Measurements from ENCODE around the gene NSUN4.
"Not testable (repeated sequence)": the region's sequence is repeated elsewhere in the genome, so short reads cannot be mapped to it uniquely, and the experiment has no call there.

Gene NSUN4

GRCh38 chr1:46328182-46328581 is 12.4 kb upstream of the NSUN4 start:
- peak; percentile 27 for DNase-seq

DNA sequence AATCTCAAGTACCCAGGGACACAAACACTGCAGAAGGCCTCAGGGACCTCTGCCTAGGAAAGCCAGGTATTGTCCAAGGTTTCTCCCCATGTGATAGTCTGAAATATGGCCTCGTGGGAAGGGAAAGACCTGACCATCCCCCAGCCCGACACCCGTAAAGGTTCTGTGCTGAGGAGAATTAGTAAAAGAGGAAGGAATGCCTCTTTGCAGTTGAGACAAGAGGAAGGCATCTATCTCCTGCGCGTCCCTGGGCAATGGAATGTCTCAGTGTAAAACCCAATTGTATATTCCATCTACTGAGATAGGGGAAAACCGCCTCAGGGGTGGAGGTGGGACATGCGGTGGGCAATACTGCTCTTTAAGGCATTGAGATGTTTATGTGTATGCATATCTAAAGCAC is 10.8 kb upstream of the NSUN4 start:
- DNase-seq = peak; percentile 13

DNA sequence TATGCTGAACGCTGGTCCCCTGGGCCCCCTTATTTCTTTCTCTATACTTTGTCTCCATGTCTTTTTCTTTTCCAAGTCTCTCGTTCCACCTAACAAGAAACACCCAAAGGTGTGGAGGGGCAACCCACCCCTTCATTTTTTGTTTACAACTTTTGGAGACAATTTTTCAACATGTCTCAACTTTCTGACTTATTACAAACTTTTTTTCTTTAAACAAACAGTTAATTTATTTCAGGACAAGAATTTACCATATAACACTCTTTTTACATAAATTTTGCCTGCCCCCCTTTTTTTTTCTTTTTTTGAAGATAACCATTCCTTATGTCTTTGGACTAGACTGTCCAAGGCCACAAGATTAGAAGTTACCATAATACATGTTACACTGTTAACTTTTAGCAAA is 10.2 kb upstream of the NSUN4 start:
- not testable (repeated sequence) for DNase-seq

DNA sequence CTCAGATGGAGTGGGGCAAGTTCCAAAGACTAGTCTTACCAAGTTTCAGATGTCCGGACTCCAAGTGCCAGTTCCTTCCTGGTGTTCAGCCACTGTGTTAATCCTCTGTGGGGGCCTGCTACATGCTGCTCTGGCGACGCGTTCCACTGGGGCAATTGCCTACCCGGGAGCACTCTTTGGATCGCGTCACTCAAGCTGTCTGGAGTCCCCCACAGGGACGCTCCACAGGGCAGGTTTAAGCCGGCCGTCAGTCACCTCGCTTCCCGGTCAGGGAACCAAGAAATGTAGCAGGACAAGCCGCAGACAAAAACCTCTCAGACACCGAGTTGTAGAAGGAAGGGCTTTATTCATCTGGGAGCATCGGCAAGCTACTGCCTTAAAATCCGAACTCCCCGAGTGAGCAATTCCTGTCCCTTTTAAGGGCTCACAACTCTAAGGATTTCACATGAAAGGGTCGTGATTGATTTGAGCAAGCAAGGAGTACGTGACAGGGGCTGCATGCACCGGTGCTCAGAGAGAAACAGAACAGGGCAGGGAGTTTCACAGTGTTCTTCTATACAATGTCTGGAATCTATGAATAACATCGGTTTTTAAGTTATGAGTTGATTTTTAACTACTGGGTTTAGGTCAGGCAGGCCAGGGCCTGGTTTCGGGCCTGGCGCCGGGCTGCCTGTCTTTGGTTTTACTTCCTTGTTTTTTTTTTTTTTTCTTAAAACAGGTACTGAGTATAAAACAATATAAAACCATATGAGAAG is 8.6 kb upstream of the NSUN4 start:
- not testable (repeated sequence) for DNase-seq

DNA sequence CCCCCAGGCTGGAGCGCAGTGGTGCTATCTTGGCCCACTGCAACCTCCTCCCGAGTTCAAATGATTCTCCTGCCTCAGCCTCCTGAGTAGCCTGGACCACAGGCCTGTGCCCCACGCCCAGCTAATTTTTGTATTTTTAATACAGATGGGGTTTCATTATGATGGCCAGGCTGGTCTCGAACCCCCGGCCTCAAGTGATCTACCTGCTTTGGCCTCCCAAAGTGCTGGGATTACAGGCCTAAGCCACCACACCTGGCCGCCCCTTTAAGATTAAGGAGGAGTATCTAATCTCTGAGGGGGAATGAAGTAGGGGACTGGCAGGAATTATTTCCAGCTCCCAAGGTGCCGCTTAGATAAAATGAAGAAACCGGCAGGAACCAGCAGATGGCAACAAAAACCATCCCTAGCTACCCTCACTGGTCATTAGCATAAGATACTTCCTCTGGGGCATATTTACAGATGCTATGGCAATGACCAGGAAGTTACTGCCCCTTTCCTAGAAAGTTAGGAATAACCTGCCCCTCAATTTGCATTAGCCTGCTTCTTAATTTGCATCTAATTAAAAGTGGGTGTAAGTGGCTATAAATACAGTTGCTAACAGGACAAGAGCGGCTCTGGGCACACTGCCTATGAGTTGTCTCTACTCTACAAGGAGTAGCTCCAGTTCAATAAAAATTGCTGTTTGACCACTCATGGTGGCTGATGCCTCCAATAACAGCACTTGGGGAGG is 7.1 kb upstream of the NSUN4 start:
- no peak for DNase-seq

GRCh38 chr1:46334030-46334384 is 6.6 kb upstream of the NSUN4 start:
- no peak for DNase-seq

DNA sequence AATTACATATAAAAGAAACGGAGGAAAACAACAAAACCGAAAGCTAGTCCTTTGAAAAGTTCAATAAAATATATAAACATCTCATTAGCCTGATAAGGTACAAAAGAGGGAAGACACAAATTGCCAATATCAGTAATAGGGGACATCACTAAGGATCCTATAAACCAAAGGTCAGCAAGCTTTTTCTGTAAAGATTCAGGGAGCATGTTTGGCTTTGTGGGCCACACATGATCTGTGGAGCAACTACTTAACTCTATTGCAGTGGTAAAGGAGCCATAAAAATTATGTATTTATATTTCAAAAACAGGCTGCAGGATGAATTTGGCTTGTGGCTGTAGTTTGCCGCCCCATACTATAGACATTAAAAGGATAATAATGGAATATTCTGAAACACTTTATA is 5.5 kb upstream of the NSUN4 start:
- DNase-seq = no peak

- DNase-seq = not testable (repeated sequence)
These were observed 3.2 kb upstream of the NSUN4 start for GRCh38 chr1:46337409-46337808.

- DNase-seq = peak; percentile 63
These were observed 846 bp downstream of the NSUN4 start for GRCh38 chr1:46341222-46342083.

DNA sequence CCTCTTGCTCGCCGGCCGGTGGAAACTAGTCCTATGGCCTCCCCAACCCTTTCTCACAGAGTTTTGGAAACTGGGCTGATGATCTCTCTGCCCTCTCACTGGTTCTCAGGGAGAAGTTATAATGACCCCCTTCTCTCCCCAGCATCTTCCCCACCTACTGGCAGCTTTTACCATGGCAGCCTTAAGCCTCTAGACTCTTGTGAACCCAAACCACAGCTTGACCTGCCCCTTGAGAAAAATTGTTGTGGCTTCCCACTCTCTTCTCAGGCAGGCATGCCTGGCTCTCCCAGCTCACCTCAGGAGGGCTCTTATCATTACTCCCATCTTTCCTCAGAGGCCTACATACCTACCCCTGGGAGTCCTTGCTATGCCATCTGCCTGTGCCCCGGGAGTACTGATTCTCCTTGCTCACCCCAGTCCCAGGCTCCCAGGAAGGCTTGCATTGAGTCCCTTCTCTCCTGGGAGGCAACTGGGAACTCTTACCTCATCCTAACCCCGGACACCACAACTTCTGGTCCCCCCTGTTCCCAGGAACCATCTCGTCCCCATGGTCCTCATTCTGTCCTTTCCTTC is 1.6 kb downstream of the NSUN4 start:
- DNase-seq = no peak

DNA sequence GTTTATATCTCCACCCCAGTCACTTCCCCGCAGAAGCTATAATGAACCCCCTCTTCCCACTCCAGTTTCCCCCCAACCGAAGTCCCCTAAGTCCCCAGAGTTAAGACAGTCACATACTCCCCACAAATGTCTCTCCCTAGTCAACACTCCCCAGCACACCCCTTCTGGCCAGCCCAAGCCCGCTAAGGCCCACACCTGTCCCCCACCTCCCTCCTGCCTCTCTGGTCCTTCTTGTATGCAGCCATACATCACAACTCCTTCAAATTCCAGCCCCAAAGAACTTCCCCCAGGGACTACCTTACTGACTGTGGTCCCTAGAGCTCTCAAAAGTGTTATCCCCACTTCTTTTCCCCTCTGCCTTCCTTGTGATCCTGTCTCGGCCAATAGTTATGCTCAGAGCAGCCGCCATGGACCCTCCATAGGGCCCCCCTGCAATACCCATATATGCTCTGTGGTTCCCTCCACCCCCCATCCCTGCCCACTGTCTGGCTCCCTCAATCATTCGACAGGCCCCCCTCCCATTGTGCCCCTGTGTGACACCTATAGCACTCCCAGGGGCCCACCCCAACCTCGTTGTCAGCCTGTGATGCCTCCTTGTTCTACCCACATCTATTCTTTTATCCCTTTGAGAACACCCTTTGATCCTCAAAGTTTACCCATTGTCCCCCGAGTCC is 2.2 kb downstream of the NSUN4 start:
- no peak for DNase-seq

DNA sequence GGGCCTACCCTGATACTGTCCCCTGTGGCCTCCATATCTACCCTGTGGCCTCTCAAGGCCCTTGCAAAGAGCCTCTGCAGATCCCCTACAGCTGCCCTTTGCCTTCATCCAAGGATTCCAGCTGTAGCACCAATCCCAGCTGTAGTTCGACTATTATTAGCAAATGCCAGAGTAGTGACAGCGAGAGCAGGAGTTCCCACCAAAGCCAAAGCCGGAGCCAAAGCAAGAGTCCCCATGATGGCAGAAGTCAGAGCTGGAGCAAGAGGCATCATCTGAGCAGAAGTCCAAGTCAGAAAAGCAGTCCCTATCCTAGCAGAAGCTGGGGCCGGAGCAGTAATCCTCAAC is 2.7 kb downstream of the NSUN4 start:
- no peak for DNase-seq

GRCh38 chr1:46343705-46344104 is 3.1 kb downstream of the NSUN4 start:
- DNase-seq = no peak

DNA sequence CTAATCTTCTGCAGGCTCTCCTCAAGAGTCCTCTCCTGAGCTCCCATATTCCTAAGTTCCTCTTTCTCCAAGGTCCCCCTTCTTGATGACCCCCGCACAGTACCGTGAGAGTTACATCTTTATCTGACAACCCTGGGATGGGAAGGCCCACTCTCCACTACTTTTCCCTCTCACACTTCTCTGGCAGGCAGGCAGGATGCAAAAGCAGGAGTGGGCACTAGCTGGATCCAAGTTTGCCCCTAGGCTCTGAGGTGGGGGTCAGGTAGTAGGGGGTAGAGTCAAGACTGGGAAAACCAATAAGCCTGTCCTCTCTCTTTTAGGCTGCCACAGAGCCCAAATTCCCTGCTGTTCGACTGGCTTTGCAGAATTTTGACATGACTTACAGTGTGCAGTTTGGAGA is 3.9 kb downstream of the NSUN4 start:
- no peak for DNase-seq

- no peak for DNase-seq
These were observed 4.7 kb downstream of the NSUN4 start for GRCh38 chr1:46345281-46345680.

- DNase-seq = no peak
These were observed 11.8 kb downstream of the NSUN4 start for GRCh38 chr1:46352363-46352762.

DNA sequence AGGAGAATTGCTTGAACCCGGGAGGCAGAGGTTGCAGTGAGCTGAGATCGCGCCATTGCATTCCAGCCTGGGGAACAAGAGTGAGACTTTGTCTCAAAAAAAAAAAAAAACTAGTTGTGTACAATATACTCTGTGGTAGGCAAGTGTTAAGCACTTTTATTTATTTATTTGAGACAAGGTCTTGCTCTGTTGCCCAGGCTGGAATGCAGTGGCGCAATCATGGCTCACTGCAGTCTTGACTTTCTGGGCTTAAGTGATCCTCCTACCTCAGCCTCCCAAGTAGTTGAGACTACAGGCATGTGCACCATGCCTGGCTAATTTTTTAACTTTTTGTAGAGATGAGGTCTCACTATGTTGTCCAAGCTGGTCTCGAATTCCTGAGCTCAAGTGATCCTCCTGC is 15.3 kb downstream of the NSUN4 start:
- DNase-seq = not testable (repeated sequence)

GRCh38 chr1:46362158-46362557 is 21.6 kb downstream of the NSUN4 start:
- DNase-seq = no peak

- no peak for DNase-seq
These were observed 22.5 kb downstream of the NSUN4 start for GRCh38 chr1:46363121-46363520.

GRCh38 chr1:46364612-46365011 is 24.0 kb downstream of the NSUN4 start:
- DNase-seq = no peak

GRCh38 chr1:46365796-46366195 is 25.2 kb downstream of the NSUN4 start:
- DNase-seq = not testable (repeated sequence)

- no peak for DNase-seq
These were observed 26.5 kb downstream of the NSUN4 start for GRCh38 chr1:46367072-46367471.

GRCh38 chr1:46367701-46368100 is 27.1 kb downstream of the NSUN4 start:
- DNase-seq = not testable (repeated sequence)
